SK-N-SH treated with all-trans-retinoic acid at 6 μM for 48 hours (cell line): Measurements from ENCODE around the gene PGAP6.

Source experiments
- ARNTL ChIP-seq: fragments of 450-650 bp; formaldehyde crosslinking; IDR thresholded peaks from 2 replicates; pipeline ENCODE4 v1.5.0; 2020; ENCODE audit warnings: low read depth, mild to moderate bottlenecking, moderate library complexity, borderline replicate concordance
- CSRNP3 ChIP-seq: fragments of 250-450 bp; sonication (Bioruptor Pico); IDR thresholded peaks from 2 replicates; pipeline ENCODE4 v1.5.1; 2021; ENCODE audit warnings: mild to moderate bottlenecking, moderate library complexity
- ISL1 ChIP-seq: fragments of 250-450 bp; sonication (Bioruptor Pico); IDR thresholded peaks from 2 replicates; pipeline ENCODE4 v2.1.2; 2022; ENCODE audit warnings: mild to moderate bottlenecking, moderate library complexity
- SNAI2 ChIP-seq: fragments of 250-450 bp; sonication (Bioruptor Pico); IDR thresholded peaks from 2 replicates; pipeline ENCODE4 v1.5.0; 2020; ENCODE audit warnings: mild to moderate bottlenecking, moderate library complexity
- TCF4 ChIP-seq: fragments of 250-450 bp; sonication (Bioruptor Pico); IDR thresholded peaks from 2 replicates; pipeline ENCODE4 v1.8.0; 2021; ENCODE audit warnings: mild to moderate bottlenecking, moderate library complexity, borderline replicate concordance
- ZFP30 ChIP-seq: fragments of 450-650 bp; formaldehyde crosslinking; IDR thresholded peaks from 2 replicates; pipeline ENCODE4 v1.5.0; 2022; ENCODE audit warnings: mild to moderate bottlenecking, moderate library complexity
- ZNF70 ChIP-seq: fragments of 450-650 bp; formaldehyde crosslinking; IDR thresholded peaks from 2 replicates; pipeline ENCODE4 v1.5.0; 2020; ENCODE audit warnings: mild to moderate bottlenecking, moderate library complexity
- TF ChIP-seq, protein P1 (sequence below): fragments of 250-450 bp; sonication (Bioruptor Pico); IDR thresholded peaks from 2 replicates; pipeline ENCODE4 v1.8.0; 2020; ENCODE audit warnings: mild to moderate bottlenecking, moderate library complexity, borderline replicate concordance
- TF ChIP-seq, protein P2 (sequence below): fragments of 250-450 bp; sonication (Bioruptor Pico); IDR thresholded peaks from 2 replicates; pipeline ENCODE4 v1.5.0; 2020; ENCODE audit warnings: mild to moderate bottlenecking, moderate library complexity

DNA sequence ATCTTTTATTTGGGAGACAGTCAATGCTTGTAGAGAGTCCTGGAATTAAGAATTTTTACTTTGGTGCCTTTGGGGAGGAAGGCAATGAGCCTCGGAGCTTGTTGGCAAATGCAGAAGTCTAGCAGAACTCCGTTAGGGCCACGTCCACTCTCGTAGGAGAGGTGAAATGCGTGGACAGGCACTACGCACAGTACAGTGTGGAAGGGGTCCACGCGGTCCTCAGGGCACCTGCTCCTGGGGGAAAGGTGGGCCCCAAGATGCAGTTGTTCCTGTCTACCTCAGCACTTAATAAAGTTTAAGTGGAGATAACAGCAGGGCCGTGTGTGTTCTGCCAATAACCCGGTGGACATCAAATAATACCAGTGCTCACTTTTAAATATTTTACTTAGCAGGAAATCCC lies 45.5 kb upstream of the PGAP6 start:
- no peak for TF ChIP-seq ZNF70 (CRISPR knock-in tag)
- no peak for TF ChIP-seq SNAI2 (CRISPR knock-in tag)
- TF ChIP-seq ZFP30 (CRISPR knock-in tag): no peak
- TF ChIP-seq, protein P1, sequence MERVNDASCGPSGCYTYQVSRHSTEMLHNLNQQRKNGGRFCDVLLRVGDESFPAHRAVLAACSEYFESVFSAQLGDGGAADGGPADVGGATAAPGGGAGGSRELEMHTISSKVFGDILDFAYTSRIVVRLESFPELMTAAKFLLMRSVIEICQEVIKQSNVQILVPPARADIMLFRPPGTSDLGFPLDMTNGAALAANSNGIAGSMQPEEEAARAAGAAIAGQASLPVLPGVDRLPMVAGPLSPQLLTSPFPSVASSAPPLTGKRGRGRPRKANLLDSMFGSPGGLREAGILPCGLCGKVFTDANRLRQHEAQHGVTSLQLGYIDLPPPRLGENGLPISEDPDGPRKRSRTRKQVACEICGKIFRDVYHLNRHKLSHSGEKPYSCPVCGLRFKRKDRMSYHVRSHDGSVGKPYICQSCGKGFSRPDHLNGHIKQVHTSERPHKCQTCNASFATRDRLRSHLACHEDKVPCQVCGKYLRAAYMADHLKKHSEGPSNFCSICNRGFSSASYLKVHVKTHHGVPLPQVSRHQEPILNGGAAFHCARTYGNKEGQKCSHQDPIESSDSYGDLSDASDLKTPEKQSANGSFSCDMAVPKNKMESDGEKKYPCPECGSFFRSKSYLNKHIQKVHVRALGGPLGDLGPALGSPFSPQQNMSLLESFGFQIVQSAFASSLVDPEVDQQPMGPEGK (CRISPR knock-in tag): no peak
- no peak for TF ChIP-seq ISL1
- TF ChIP-seq ARNTL (CRISPR knock-in tag): no peak
- TF ChIP-seq, protein P2, sequence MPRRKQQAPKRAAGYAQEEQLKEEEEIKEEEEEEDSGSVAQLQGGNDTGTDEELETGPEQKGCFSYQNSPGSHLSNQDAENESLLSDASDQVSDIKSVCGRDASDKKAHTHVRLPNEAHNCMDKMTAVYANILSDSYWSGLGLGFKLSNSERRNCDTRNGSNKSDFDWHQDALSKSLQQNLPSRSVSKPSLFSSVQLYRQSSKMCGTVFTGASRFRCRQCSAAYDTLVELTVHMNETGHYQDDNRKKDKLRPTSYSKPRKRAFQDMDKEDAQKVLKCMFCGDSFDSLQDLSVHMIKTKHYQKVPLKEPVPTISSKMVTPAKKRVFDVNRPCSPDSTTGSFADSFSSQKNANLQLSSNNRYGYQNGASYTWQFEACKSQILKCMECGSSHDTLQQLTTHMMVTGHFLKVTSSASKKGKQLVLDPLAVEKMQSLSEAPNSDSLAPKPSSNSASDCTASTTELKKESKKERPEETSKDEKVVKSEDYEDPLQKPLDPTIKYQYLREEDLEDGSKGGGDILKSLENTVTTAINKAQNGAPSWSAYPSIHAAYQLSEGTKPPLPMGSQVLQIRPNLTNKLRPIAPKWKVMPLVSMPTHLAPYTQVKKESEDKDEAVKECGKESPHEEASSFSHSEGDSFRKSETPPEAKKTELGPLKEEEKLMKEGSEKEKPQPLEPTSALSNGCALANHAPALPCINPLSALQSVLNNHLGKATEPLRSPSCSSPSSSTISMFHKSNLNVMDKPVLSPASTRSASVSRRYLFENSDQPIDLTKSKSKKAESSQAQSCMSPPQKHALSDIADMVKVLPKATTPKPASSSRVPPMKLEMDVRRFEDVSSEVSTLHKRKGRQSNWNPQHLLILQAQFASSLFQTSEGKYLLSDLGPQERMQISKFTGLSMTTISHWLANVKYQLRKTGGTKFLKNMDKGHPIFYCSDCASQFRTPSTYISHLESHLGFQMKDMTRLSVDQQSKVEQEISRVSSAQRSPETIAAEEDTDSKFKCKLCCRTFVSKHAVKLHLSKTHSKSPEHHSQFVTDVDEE (CRISPR knock-in tag): no peak
- no peak for TF ChIP-seq CSRNP3 (CRISPR knock-in tag)
- TF ChIP-seq TCF4 (CRISPR knock-in tag): no peak
